Upper lobe of left lung (tissue), 4 donors: ENCODE data around the gene OR5M8.

ENCODE experiments used
- POLR2A ChIP-seq, 4 donors: fragments of 450-650 bp; IDR thresholded peaks; one replicate each; pipeline ENCODE4 v1.5.1; 2016 to 2017; ENCODE audit warnings: antibody characterized with exemption in 4 of 4, mild to moderate bottlenecking in 2 of 4
- TF ChIP-seq, protein P1 (sequence below), 6 experiments: fragments of 450-650 bp in 4 of 6; fragments of 200-600 bp in 2 of 6; sonication (generic) in 2 of 6; IDR thresholded peaks; one replicate each; pipeline ENCODE4 v1.5.1; 2016 to 2019; ENCODE audit warnings: antibody characterized with exemption in 6 of 6

DNA sequence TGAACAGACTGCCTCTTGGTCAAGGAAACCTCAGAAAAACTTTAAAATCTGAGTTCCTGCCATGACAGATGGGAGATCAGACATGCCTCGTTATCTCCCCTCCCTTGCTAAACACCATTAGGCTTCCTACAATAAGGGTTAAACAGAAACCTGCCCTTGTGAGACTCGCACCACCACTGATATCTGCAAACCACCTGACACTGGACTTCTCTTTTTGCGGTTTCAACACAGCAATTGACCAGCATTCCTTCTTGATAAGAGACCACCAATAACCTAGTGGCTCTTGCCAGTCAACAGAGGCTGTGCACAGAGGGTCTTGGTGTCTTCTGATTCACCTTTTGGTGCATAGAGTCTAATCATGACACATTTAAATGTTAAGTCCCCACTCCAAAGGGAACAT lies 4.4 kb downstream of the OR5M8 start:
- TF ChIP-seq, protein P1, sequence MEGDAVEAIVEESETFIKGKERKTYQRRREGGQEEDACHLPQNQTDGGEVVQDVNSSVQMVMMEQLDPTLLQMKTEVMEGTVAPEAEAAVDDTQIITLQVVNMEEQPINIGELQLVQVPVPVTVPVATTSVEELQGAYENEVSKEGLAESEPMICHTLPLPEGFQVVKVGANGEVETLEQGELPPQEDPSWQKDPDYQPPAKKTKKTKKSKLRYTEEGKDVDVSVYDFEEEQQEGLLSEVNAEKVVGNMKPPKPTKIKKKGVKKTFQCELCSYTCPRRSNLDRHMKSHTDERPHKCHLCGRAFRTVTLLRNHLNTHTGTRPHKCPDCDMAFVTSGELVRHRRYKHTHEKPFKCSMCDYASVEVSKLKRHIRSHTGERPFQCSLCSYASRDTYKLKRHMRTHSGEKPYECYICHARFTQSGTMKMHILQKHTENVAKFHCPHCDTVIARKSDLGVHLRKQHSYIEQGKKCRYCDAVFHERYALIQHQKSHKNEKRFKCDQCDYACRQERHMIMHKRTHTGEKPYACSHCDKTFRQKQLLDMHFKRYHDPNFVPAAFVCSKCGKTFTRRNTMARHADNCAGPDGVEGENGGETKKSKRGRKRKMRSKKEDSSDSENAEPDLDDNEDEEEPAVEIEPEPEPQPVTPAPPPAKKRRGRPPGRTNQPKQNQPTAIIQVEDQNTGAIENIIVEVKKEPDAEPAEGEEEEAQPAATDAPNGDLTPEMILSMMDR (IDR thresholded peaks at IDR 0.05): no peak
- TF ChIP-seq POLR2A (IDR thresholded peaks at IDR 0.05): no peak
